ENCODE measurements around the gene TYW3. TPM values are rescaled to one million over a fixed set of nuclear protein-coding genes. Genes with fewer than 3 reads are reported as not detected.

Gene TYW3
- total RNA-seq, 1 donor, result 17.4 TPM

- H3K27ac ChIP-seq (ENCODE audit: low read depth, low read length), result no peak overlapping the region
- no peak overlapping the region for H3K4me3 ChIP-seq (ENCODE audit: insufficient read depth, low read length)
- no peak for TF ChIP-seq CTCF (IDR thresholded peaks at IDR 0.05; ENCODE audit: extremely low read depth, low read depth, low read length)
- no peak for DNase-seq (ENCODE audit: insufficient read length, low spot score, missing footprints)
- no peaks in the 10 kb centered on the region for H3K9me3 ChIP-seq (ENCODE audit: low read depth, low read length)
- H3K4me2 ChIP-seq (ENCODE audit: insufficient read depth, low read length), result no peak overlapping the region
- no peaks in the 10 kb centered on the region for H3K36me3 ChIP-seq (ENCODE audit: insufficient read depth, low read length)
- H3K79me2 ChIP-seq (ENCODE audit: insufficient read depth, low read length), result no peaks in the 10 kb centered on the region
- H2AFZ ChIP-seq (ENCODE audit: low read length), result no peak overlapping the region
- H4K20me1 ChIP-seq (ENCODE audit: insufficient read depth, low read length), result no peaks in the 10 kb centered on the region
- no peaks in the 10 kb centered on the region for H3K4me1 ChIP-seq (ENCODE audit: insufficient read depth, low read length)
- H3K27me3 ChIP-seq (ENCODE audit: insufficient read depth, low read length), result no peaks in the 10 kb centered on the region
Measured at GRCh38 chr1:74775735-74776134, 42.8 kb downstream of the TYW3 start.

GRCh38 chr1:74777525-74777924, 44.6 kb downstream of the TYW3 start:
- H3K27me3 ChIP-seq (ENCODE audit: insufficient read depth, low read length), result no peaks in the 10 kb centered on the region
- H3K36me3 ChIP-seq (ENCODE audit: insufficient read depth, low read length), result no peaks in the 10 kb centered on the region
- no peaks in the 10 kb centered on the region for H3K9me3 ChIP-seq (ENCODE audit: low read depth, low read length)
- H3K27ac ChIP-seq (ENCODE audit: low read depth, low read length), result no peak overlapping the region
- DNase-seq (ENCODE audit: insufficient read length, low spot score, missing footprints), result no peak
- no peaks in the 10 kb centered on the region for H4K20me1 ChIP-seq (ENCODE audit: insufficient read depth, low read length)
- H3K4me1 ChIP-seq (ENCODE audit: insufficient read depth, low read length), result no peaks in the 10 kb centered on the region
- H3K4me3 ChIP-seq (ENCODE audit: insufficient read depth, low read length), result no peak overlapping the region
- no peak overlapping the region for H3K4me2 ChIP-seq (ENCODE audit: insufficient read depth, low read length)
- H3K79me2 ChIP-seq (ENCODE audit: insufficient read depth, low read length), result no peaks in the 10 kb centered on the region
- no peak overlapping the region for H2AFZ ChIP-seq (ENCODE audit: low read length)
- TF ChIP-seq CTCF (IDR thresholded peaks at IDR 0.05; ENCODE audit: extremely low read depth, low read depth, low read length), result no peak

- DNase-seq (ENCODE audit: insufficient read length, low spot score, missing footprints), result no peak
Measured at GRCh38 chr1:74779750-74780149, 46.8 kb downstream of the TYW3 start.

GRCh38 chr1:74780594-74780993, 47.6 kb downstream of the TYW3 start:
- Histone ChIP-seq H3K36me3 (ENCODE audit: insufficient read depth, low read length) (no peaks in the 10 kb centered on the region), H2AFZ (ENCODE audit: low read length) (no peak overlapping the region), H3K79me2 (ENCODE audit: insufficient read depth, low read length) (no peaks in the 10 kb centered on the region), H3K4me1 (ENCODE audit: insufficient read depth, low read length) (no peaks in the 10 kb centered on the region), H3K27me3 (ENCODE audit: insufficient read depth, low read length) (no peaks in the 10 kb centered on the region), H3K4me2 (ENCODE audit: insufficient read depth, low read length) (no peak overlapping the region), H4K20me1 (ENCODE audit: insufficient read depth, low read length) (no peaks in the 10 kb centered on the region), H3K4me3 (ENCODE audit: insufficient read depth, low read length) (no peak overlapping the region), H3K27ac (ENCODE audit: low read depth, low read length) (no peak overlapping the region), H3K9me3 (ENCODE audit: low read depth, low read length) (no peaks in the 10 kb centered on the region)
- no peak for TF ChIP-seq CTCF (IDR thresholded peaks at IDR 0.05; ENCODE audit: extremely low read depth, low read depth, low read length)
- DNase-seq (ENCODE audit: insufficient read length, low spot score, missing footprints), result no peak

More at GRCh38 chr1:74779750-74780149, 46.8 kb downstream of the TYW3 start:
- no peaks in the 10 kb centered on the region for H3K36me3 ChIP-seq (ENCODE audit: insufficient read depth, low read length)
- H3K9me3 ChIP-seq (ENCODE audit: low read depth, low read length), result no peaks in the 10 kb centered on the region
- no peaks in the 10 kb centered on the region for H3K27me3 ChIP-seq (ENCODE audit: insufficient read depth, low read length)
- TF ChIP-seq CTCF (IDR thresholded peaks at IDR 0.05; ENCODE audit: extremely low read depth, low read depth, low read length), result no peak
- no peaks in the 10 kb centered on the region for H3K4me1 ChIP-seq (ENCODE audit: insufficient read depth, low read length)
- no peak overlapping the region for H3K4me2 ChIP-seq (ENCODE audit: insufficient read depth, low read length)
- no peak overlapping the region for H2AFZ ChIP-seq (ENCODE audit: low read length)
- no peaks in the 10 kb centered on the region for H3K79me2 ChIP-seq (ENCODE audit: insufficient read depth, low read length)
- no peaks in the 10 kb centered on the region for H4K20me1 ChIP-seq (ENCODE audit: insufficient read depth, low read length)
- H3K27ac ChIP-seq (ENCODE audit: low read depth, low read length), result no peak overlapping the region
- H3K4me3 ChIP-seq (ENCODE audit: insufficient read depth, low read length), result no peak overlapping the region
